PFSK-1 (cell line): ENCODE results near the gene ETNK1.

ENCODE experiments used
- FOXP2 ChIP-seq: optimal IDR thresholded peaks from 2 replicates; pipeline ENCODE3; 2011; ENCODE audit warnings: borderline replicate concordance, control low read depth, inconsistent platforms; ENCODE audit not compliant: insufficient read depth; ENCODE audit errors: extremely low read length, extremely low read depth
- POLR2AphosphoS5 ChIP-seq: IDR thresholded peaks from 2 replicates; pipeline ENCODE4 v1.6.1; 2012; ENCODE audit warnings: low read depth, mild to moderate bottlenecking, control low read depth, low read length, moderate library complexity
- REST ChIP-seq, 2 experiments: IDR thresholded peaks; 2 replicates each; pipeline versions ENCODE4 v1.6.1 to v1.8.0; 2011 to 2012; ENCODE audit warnings: low read depth in 2 of 2, low read length in 2 of 2, control low read depth in 1 of 2, inconsistent platforms in 1 of 2, mild to moderate bottlenecking in 1 of 2, moderate library complexity in 1 of 2; ENCODE audit not compliant: insufficient read depth in 1 of 2
- SIN3A ChIP-seq: IDR thresholded peaks from 2 replicates; pipeline ENCODE4 v1.6.1; 2012; ENCODE audit warnings: mild to moderate bottlenecking, low read length, moderate library complexity, borderline replicate concordance; ENCODE audit not compliant: insufficient read depth
- TAF1 ChIP-seq: IDR thresholded peaks from 2 replicates; pipeline ENCODE4 v1.6.1; 2012; ENCODE audit warnings: low read length, control low read depth, borderline replicate concordance; ENCODE audit not compliant: insufficient read depth

GRCh38 chr12:22682663-22683062 is 57.7 kb downstream of the ETNK1 start:
- TF ChIP-seq TAF1 (no peak), POLR2AphosphoS5 (no peak), REST (IDR thresholded peaks at IDR 0.05; ENCODE audit: insufficient read depth in 1 of 2, low read depth in 2 of 2, low read length in 2 of 2) (no peak), SIN3A (no peak), FOXP2 (no peak)
